HEK293 (cell line): ENCODE data around the gene LLGL1.

Experiments used
- PRDM1 ChIP-seq: fragments of 450-650 bp; formaldehyde crosslinking; IDR thresholded peaks from 2 replicates; pipeline ENCODE4; 2016; ENCODE audit warnings: missing biosample characterization, missing genetic modification characterization
- TRIM28 ChIP-seq: IDR thresholded peaks from 2 replicates; pipeline ENCODE4 v1.6.1; 2011; ENCODE audit warnings: low read length, control low read depth, borderline replicate concordance
- ZBTB20 ChIP-seq: fragments of 450-650 bp; formaldehyde crosslinking; IDR thresholded peaks from 2 replicates; pipeline ENCODE4 v1.5.1; 2016; ENCODE audit warnings: missing biosample characterization, missing genetic modification characterization
- ZFHX2 ChIP-seq: fragments of 450-650 bp; formaldehyde crosslinking; conservative IDR thresholded peaks from 2 replicates; pipeline ENCODE4 v1.5.1; 2016; ENCODE audit warnings: missing biosample characterization, missing genetic modification characterization
- ZNF16 ChIP-seq: fragments of 450-650 bp; formaldehyde crosslinking; IDR thresholded peaks from 2 replicates; pipeline ENCODE4 v1.5.1; 2016; ENCODE audit warnings: low read depth, missing biosample characterization, missing genetic modification characterization
- ZNF214 ChIP-seq: fragments of 450-650 bp; formaldehyde crosslinking; IDR thresholded peaks from 2 replicates; pipeline ENCODE4 v1.5.1; 2017; ENCODE audit warnings: missing biosample characterization, mild to moderate bottlenecking, missing genetic modification characterization, borderline replicate concordance
- ZNF501 ChIP-seq: fragments of 450-650 bp; formaldehyde crosslinking; IDR thresholded peaks from 2 replicates; pipeline ENCODE4 v1.5.1; 2016; ENCODE audit warnings: missing biosample characterization, missing genetic modification characterization
- ZNF600 ChIP-seq: fragments of 450-650 bp; formaldehyde crosslinking; IDR thresholded peaks from 2 replicates; pipeline ENCODE4 v1.5.1; 2016; ENCODE audit warnings: missing biosample characterization, missing genetic modification characterization
- ZNF623 ChIP-seq: fragments of 450-650 bp; formaldehyde crosslinking; IDR thresholded peaks from 2 replicates; pipeline ENCODE4 v1.5.1; 2016; ENCODE audit warnings: missing biosample characterization, missing genetic modification characterization
- ZNF624 ChIP-seq: fragments of 450-650 bp; formaldehyde crosslinking; IDR thresholded peaks from 2 replicates; pipeline ENCODE4 v1.5.1; 2017; ENCODE audit warnings: missing biosample characterization, missing genetic modification characterization
- ZNF660 ChIP-seq: fragments of 450-650 bp; IDR thresholded peaks from 2 replicates; pipeline ENCODE4 v1.5.1; 2018; ENCODE audit warnings: missing biosample characterization, mild to moderate bottlenecking, missing genetic modification characterization
- TF ChIP-seq, protein P1 (sequence below): fragments of 450-650 bp; formaldehyde crosslinking; IDR thresholded peaks from 2 replicates; pipeline ENCODE4 v1.5.1; 2016; ENCODE audit warnings: missing biosample characterization, missing genetic modification characterization, low read depth
- TF ChIP-seq, protein P2 (sequence below): fragments of 450-650 bp; formaldehyde crosslinking; IDR thresholded peaks from 2 replicates; pipeline ENCODE4 v1.5.1; 2016; ENCODE audit warnings: missing biosample characterization, missing genetic modification characterization
- TF ChIP-seq, protein P3 (sequence below): fragments of 450-650 bp; formaldehyde crosslinking; IDR thresholded peaks from 2 replicates; pipeline ENCODE4 v1.5.1; 2017; ENCODE audit warnings: missing biosample characterization, missing genetic modification characterization
- TF ChIP-seq, protein P4 (sequence below): sonication (generic); formaldehyde crosslinking; IDR thresholded peaks from 2 replicates; pipeline ENCODE4 v1.8.1; 2022; ENCODE audit warnings: mild to moderate bottlenecking, moderate library complexity, missing genetic modification reagents
- TF ChIP-seq, protein P5 (sequence below): fragments of 450-650 bp; formaldehyde crosslinking; IDR thresholded peaks from 2 replicates; pipeline ENCODE4 v1.5.1; 2017; ENCODE audit warnings: missing biosample characterization, missing genetic modification characterization
- TF ChIP-seq, protein P6 (sequence below): fragments of 450-650 bp; formaldehyde crosslinking; IDR thresholded peaks from 2 replicates; pipeline ENCODE4 v1.5.1; 2016; ENCODE audit warnings: missing biosample characterization, missing genetic modification characterization
- TF ChIP-seq, protein P7 (sequence below): fragments of 450-650 bp; formaldehyde crosslinking; IDR thresholded peaks from 2 replicates; pipeline ENCODE4 v1.5.1; 2017; ENCODE audit warnings: missing biosample characterization, mild to moderate bottlenecking, missing genetic modification characterization, moderate library complexity
- TF ChIP-seq, protein P8 (sequence below): fragments of 450-650 bp; formaldehyde crosslinking; IDR thresholded peaks from 2 replicates; pipeline ENCODE4 v1.5.1; 2016; ENCODE audit warnings: missing biosample characterization, missing genetic modification characterization

Gene LLGL1

DNA sequence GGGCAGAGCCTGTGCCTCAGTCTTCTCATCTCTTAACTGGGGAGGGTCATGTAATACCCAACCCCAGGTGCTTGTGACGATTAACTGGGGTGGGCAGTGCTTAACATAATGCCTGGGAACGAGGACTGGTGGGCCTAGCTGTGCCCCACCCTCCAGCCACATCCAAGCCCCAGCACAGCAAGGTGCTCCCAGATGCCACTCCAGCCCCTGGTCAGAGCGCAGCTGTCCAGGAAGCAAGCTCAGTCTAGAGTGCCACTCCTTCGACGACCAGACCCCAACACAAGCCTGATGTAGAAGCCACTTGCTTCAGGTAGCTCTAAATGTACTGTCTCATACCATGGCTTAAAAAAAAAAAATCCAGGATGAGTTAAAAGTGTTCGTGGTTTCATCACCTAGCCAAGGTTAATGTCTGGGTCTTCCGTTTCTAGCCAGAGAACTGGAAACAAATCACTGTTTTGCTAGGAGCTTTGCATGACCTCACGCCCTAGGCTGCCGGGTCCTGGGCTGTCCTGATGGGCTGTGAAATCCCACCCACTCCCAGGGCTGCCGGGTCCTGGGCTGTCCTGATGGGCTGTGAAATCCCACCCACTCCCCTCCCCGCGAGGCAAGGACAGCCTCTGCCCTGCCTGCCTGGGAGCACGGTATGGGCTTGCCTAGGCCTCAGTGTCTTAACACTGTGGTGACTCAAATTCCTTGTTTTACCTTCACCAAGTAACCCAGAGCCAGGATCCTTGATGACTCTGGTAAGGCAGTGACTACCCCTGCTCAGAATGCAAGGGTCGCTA lies 42.7 kb downstream of the LLGL1 start (continued):
- TF ChIP-seq, protein P1, sequence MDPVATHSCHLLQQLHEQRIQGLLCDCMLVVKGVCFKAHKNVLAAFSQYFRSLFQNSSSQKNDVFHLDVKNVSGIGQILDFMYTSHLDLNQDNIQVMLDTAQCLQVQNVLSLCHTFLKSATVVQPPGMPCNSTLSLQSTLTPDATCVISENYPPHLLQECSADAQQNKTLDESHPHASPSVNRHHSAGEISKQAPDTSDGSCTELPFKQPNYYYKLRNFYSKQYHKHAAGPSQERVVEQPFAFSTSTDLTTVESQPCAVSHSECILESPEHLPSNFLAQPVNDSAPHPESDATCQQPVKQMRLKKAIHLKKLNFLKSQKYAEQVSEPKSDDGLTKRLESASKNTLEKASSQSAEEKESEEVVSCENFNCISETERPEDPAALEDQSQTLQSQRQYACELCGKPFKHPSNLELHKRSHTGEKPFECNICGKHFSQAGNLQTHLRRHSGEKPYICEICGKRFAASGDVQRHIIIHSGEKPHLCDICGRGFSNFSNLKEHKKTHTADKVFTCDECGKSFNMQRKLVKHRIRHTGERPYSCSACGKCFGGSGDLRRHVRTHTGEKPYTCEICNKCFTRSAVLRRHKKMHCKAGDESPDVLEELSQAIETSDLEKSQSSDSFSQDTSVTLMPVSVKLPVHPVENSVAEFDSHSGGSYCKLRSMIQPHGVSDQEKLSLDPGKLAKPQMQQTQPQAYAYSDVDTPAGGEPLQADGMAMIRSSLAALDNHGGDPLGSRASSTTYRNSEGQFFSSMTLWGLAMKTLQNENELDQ = no peak
- TF ChIP-seq ZNF600 (tag by site-specific recombination) (no peak), TRIM28 (no peak), ZNF624 (no peak), ZNF660 (tag by site-specific recombination) (no peak), ZNF16 (no peak), ZBTB20 (tag by site-specific recombination) (peak; percentile 79), ZNF623 (tag by site-specific recombination) (no peak), ZNF214 (tag by site-specific recombination) (no peak), ZNF501 (tag by site-specific recombination) (no peak), PRDM1 (tag by site-specific recombination) (no peak), ZFHX2 (tag by site-specific recombination) (peak; percentile 73)
- TF ChIP-seq, protein P2, sequence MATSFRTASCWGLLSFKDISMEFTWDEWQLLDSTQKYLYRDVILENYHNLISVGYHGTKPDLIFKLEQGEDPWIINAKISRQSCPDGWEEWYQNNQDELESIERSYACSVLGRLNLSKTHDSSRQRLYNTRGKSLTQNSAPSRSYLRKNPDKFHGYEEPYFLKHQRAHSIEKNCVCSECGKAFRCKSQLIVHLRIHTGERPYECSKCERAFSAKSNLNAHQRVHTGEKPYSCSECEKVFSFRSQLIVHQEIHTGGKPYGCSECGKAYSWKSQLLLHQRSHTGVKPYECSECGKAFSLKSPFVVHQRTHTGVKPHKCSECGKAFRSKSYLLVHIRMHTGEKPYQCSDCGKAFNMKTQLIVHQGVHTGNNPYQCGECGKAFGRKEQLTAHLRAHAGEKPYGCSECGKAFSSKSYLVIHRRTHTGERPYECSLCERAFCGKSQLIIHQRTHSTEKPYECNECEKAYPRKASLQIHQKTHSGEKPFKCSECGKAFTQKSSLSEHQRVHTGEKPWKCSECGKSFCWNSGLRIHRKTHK = no peak
- TF ChIP-seq, protein P3, sequence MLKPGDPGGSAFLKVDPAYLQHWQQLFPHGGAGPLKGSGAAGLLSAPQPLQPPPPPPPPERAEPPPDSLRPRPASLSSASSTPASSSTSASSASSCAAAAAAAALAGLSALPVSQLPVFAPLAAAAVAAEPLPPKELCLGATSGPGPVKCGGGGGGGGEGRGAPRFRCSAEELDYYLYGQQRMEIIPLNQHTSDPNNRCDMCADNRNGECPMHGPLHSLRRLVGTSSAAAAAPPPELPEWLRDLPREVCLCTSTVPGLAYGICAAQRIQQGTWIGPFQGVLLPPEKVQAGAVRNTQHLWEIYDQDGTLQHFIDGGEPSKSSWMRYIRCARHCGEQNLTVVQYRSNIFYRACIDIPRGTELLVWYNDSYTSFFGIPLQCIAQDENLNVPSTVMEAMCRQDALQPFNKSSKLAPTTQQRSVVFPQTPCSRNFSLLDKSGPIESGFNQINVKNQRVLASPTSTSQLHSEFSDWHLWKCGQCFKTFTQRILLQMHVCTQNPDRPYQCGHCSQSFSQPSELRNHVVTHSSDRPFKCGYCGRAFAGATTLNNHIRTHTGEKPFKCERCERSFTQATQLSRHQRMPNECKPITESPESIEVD (tag by site-specific recombination) = no peak
- TF ChIP-seq, protein P4, sequence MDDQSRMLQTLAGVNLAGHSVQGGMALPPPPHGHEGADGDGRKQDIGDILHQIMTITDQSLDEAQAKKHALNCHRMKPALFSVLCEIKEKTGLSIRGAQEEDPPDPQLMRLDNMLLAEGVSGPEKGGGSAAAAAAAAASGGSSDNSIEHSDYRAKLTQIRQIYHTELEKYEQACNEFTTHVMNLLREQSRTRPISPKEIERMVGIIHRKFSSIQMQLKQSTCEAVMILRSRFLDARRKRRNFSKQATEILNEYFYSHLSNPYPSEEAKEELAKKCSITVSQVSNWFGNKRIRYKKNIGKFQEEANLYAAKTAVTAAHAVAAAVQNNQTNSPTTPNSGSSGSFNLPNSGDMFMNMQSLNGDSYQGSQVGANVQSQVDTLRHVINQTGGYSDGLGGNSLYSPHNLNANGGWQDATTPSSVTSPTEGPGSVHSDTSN (CRISPR knock-in tag) = no peak
- TF ChIP-seq, protein P5, sequence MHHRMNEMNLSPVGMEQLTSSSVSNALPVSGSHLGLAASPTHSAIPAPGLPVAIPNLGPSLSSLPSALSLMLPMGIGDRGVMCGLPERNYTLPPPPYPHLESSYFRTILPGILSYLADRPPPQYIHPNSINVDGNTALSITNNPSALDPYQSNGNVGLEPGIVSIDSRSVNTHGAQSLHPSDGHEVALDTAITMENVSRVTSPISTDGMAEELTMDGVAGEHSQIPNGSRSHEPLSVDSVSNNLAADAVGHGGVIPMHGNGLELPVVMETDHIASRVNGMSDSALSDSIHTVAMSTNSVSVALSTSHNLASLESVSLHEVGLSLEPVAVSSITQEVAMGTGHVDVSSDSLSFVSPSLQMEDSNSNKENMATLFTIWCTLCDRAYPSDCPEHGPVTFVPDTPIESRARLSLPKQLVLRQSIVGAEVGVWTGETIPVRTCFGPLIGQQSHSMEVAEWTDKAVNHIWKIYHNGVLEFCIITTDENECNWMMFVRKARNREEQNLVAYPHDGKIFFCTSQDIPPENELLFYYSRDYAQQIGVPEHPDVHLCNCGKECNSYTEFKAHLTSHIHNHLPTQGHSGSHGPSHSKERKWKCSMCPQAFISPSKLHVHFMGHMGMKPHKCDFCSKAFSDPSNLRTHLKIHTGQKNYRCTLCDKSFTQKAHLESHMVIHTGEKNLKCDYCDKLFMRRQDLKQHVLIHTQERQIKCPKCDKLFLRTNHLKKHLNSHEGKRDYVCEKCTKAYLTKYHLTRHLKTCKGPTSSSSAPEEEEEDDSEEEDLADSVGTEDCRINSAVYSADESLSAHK = no peak
- TF ChIP-seq, protein P6, sequence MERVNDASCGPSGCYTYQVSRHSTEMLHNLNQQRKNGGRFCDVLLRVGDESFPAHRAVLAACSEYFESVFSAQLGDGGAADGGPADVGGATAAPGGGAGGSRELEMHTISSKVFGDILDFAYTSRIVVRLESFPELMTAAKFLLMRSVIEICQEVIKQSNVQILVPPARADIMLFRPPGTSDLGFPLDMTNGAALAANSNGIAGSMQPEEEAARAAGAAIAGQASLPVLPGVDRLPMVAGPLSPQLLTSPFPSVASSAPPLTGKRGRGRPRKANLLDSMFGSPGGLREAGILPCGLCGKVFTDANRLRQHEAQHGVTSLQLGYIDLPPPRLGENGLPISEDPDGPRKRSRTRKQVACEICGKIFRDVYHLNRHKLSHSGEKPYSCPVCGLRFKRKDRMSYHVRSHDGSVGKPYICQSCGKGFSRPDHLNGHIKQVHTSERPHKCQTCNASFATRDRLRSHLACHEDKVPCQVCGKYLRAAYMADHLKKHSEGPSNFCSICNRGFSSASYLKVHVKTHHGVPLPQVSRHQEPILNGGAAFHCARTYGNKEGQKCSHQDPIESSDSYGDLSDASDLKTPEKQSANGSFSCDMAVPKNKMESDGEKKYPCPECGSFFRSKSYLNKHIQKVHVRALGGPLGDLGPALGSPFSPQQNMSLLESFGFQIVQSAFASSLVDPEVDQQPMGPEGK (tag by site-specific recombination) = peak; percentile 50; the same call in 1 of the 2 replicates
- TF ChIP-seq, protein P7, sequence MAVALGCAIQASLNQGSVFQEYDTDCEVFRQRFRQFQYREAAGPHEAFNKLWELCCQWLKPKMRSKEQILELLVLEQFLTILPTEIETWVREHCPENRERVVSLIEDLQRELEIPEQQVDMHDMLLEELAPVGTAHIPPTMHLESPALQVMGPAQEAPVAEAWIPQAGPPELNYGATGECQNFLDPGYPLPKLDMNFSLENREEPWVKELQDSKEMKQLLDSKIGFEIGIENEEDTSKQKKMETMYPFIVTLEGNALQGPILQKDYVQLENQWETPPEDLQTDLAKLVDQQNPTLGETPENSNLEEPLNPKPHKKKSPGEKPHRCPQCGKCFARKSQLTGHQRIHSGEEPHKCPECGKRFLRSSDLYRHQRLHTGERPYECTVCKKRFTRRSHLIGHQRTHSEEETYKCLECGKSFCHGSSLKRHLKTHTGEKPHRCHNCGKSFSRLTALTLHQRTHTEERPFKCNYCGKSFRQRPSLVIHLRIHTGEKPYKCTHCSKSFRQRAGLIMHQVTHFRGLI (tag by site-specific recombination) = peak; percentile 44; the same call in 1 of the 2 replicates
- TF ChIP-seq, protein P8, sequence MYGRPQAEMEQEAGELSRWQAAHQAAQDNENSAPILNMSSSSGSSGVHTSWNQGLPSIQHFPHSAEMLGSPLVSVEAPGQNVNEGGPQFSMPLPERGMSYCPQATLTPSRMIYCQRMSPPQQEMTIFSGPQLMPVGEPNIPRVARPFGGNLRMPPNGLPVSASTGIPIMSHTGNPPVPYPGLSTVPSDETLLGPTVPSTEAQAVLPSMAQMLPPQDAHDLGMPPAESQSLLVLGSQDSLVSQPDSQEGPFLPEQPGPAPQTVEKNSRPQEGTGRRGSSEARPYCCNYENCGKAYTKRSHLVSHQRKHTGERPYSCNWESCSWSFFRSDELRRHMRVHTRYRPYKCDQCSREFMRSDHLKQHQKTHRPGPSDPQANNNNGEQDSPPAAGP = no peak
